Activated CD4-positive, alpha-beta T cell treated with anti-CD3 and anti-CD28 coated beads, Interleukin-2, amount 10 ng/mL, durations not matched to agents 24 days and 14 days (primary cell): ENCODE results near the gene FOXA2. TPM values are rescaled to one million over a fixed set of nuclear protein-coding genes. Genes with fewer than 3 reads are reported as not detected.

Experiments
- DNase-seq: peaks from one replicate; pipeline ENCODE4 v3.0.0; 2022
- H3K27ac Mint-ChIP-seq: one replicate; pipeline ENCODE4 v1.8.0; 2022; ENCODE audit warnings: mild to moderate bottlenecking, mixed read lengths
- H3K27me3 Mint-ChIP-seq: one replicate; pipeline ENCODE4 v1.8.0; 2022; ENCODE audit warnings: mixed read lengths
- H3K36me3 Mint-ChIP-seq: one replicate; pipeline ENCODE4 v1.8.0; 2022; ENCODE audit warnings: low read depth, mild to moderate bottlenecking, mixed read lengths
- H3K4me1 Mint-ChIP-seq: one replicate; pipeline ENCODE4 v1.8.0; 2021; ENCODE audit warnings: mixed read lengths
- H3K4me3 Mint-ChIP-seq: one replicate; pipeline ENCODE4 v1.8.0; 2022; ENCODE audit warnings: mild to moderate bottlenecking, moderate library complexity, mixed read lengths
- H3K9me3 Mint-ChIP-seq: one replicate; pipeline ENCODE4 v1.8.0; 2021; ENCODE audit warnings: mixed read lengths
- intact Hi-C: fragments of 100-400 bp; cut with micrococcal nuclease; formaldehyde crosslinking; loops from one replicate; pipeline ENCODE4 v1.15.1; 2023
- total RNA-seq: library from RNA; stranded (reverse); gene quantifications from 2 replicates; pipeline ENCODE4 v1.2.3, GENCODE V29; 2022

FOXA2 gene
- total RNA-seq, 1 donor from 2014 or later = not detected

- Mint-ChIP-seq H3K4me1 (no peaks in the 10 kb centered on the region), H3K4me3 (no peak overlapping the region), H3K36me3 (peaks cover 3% of the 10 kb centered on the region), H3K9me3 (peaks cover 12% of the 10 kb centered on the region), H3K27ac (no peak overlapping the region), H3K27me3 (peaks cover 73% of the 10 kb centered on the region)
- DNase-seq = no peak
- intact Hi-C loops = loop anchor here (5.0 kb wide), 2 partner anchors 878 to 1063 kb away; no protein-coding TSS in a partner anchor
Observed at GRCh38 chr20:22579711-22580697, 4.4 kb downstream of the FOXA2 start.

- H3K27me3 Mint-ChIP-seq = peaks cover 77% of the 10 kb centered on the region
- H3K4me1 Mint-ChIP-seq = no peaks in the 10 kb centered on the region
- H3K36me3 Mint-ChIP-seq = peaks cover 3% of the 10 kb centered on the region
- H3K9me3 Mint-ChIP-seq = peaks cover 12% of the 10 kb centered on the region
- no peak for DNase-seq
- H3K4me3 Mint-ChIP-seq = no peak overlapping the region
- intact Hi-C loops = no loop called here
- no peak overlapping the region for H3K27ac Mint-ChIP-seq
Observed at GRCh38 chr20:22579119-22579427, 5.3 kb downstream of the FOXA2 start.

DNA sequence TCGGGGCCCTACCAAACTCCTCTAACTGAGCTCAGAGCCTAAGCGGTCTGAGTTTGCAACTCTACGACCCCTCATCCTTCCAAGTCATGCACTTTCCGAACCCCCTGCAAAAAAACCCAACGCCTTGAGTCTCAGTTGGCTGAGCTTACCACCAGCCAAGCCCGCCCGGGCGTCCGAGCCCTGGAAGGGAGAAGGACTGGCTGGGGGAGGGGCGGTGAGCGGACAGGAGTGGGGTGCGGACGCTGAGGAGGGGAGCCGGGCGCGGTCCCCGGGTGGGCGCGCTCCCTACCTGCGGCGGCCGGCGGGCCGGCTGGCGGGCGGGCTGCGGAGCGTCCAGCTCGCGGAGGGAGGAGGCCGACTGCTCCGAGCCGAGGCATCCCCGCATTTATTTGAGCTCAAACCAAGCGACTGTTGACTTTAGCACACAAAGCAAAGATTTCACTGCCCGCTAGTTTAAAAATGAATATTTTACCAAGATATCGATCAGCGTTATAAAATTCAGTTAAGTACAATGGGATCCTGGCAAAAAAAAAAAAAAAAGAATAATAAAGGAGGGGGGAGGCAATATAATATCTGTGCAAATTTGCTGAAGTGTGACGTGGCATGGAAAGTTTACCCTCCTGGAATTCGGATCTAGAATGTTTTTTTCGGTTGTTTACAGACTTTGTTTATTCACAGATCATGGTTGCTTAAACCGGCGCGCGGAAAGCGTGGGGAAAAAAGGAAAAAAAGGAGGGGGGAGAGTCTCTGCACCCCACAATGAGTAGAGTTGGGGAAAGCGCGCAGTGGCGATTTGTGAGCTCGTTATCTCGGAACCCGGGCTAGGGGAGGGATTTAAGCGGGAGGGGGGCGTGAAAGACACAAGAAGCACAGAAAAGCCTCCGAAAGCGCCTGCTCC, 5.9 kb downstream of the FOXA2 start:
- Mint-ChIP-seq H3K9me3 (peaks cover 12% of the 10 kb centered on the region), H3K27me3 (peaks cover 77% of the 10 kb centered on the region), H3K27ac (no peak overlapping the region), H3K4me1 (no peaks in the 10 kb centered on the region), H3K36me3 (peaks cover 3% of the 10 kb centered on the region), H3K4me3 (no peak overlapping the region)
- DNase-seq = no peak
- intact Hi-C loops = no loop called here

DNA sequence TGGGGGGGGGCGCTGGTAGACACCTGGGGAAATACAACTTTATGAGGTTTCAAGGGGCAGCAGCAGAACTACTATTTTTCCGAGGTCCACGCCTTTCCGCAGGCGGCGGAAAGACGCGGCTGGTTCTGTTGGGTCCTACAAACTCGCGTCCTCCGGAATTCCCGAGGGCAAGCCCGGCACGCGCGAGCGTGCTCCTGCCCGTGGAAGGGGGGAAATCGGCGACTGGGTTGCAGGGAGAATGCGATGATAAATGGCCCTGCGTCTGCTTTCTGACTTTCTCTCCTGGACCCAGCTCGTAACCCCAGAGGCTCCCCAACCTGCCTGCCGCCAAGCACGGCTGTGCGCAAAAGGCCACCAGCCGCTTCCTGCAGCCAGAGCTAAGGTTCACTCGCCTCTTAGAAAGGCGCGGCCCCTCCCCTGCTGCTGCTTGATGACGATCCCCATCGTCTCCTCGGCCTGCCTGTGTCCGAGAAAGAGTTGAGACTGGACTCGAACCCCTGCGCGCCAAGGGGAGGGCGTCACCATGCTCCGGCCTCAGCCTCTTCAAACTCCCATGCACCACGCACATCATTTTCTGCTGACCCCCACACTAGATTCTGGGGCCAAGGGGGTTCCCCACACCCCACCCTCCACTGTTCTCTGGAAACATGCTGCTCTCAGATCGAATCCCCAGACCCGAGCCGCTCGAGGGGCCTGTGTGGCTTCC, 6.7 kb downstream of the FOXA2 start:
- H3K9me3 Mint-ChIP-seq = peaks cover 12% of the 10 kb centered on the region
- intact Hi-C loops = no loop called here
- no peak overlapping the region for H3K4me3 Mint-ChIP-seq
- DNase-seq = no peak
- peaks cover 83% of the 10 kb centered on the region for H3K27me3 Mint-ChIP-seq
- peaks cover 3% of the 10 kb centered on the region for H3K36me3 Mint-ChIP-seq
- no peaks in the 10 kb centered on the region for H3K4me1 Mint-ChIP-seq
- H3K27ac Mint-ChIP-seq = no peak overlapping the region

GRCh38 chr20:22576733-22577514, 7.4 kb downstream of the FOXA2 start:
- no peak overlapping the region for H3K4me3 Mint-ChIP-seq
- H3K4me1 Mint-ChIP-seq = no peaks in the 10 kb centered on the region
- H3K27me3 Mint-ChIP-seq = peaks cover 84% of the 10 kb centered on the region
- H3K27ac Mint-ChIP-seq = no peak overlapping the region
- peaks cover 3% of the 10 kb centered on the region for H3K36me3 Mint-ChIP-seq
- peaks cover 12% of the 10 kb centered on the region for H3K9me3 Mint-ChIP-seq
- intact Hi-C loops = no loop called here
- no peak for DNase-seq

GRCh38 chr20:22576273-22576672, 8.1 kb downstream of the FOXA2 start:
- Mint-ChIP-seq H3K27me3 (peaks cover 84% of the 10 kb centered on the region), H3K4me1 (no peaks in the 10 kb centered on the region), H3K27ac (no peak overlapping the region), H3K36me3 (peaks cover 3% of the 10 kb centered on the region), H3K9me3 (peaks cover 12% of the 10 kb centered on the region), H3K4me3 (no peak overlapping the region)
- DNase-seq = no peak
- intact Hi-C loops = no loop called here

GRCh38 chr20:22575737-22576136, 8.6 kb downstream of the FOXA2 start:
- Mint-ChIP-seq H3K36me3 (peaks cover 3% of the 10 kb centered on the region), H3K9me3 (peaks cover 12% of the 10 kb centered on the region), H3K4me1 (no peaks in the 10 kb centered on the region), H3K4me3 (no peak overlapping the region), H3K27me3 (peaks cover 84% of the 10 kb centered on the region), H3K27ac (no peak overlapping the region)
- intact Hi-C loops = no loop called here
- DNase-seq = no peak

GRCh38 chr20:22575087-22575721, 9.2 kb downstream of the FOXA2 start:
- Mint-ChIP-seq H3K4me1 (no peaks in the 10 kb centered on the region), H3K9me3 (peaks cover 12% of the 10 kb centered on the region), H3K36me3 (peaks cover 3% of the 10 kb centered on the region), H3K4me3 (no peak overlapping the region), H3K27me3 (peaks cover 81% of the 10 kb centered on the region), H3K27ac (no peak overlapping the region)
- intact Hi-C loops = no loop called here
- DNase-seq = no peak

- Mint-ChIP-seq H3K27ac (no peak overlapping the region), H3K36me3 (peaks cover 3% of the 10 kb centered on the region), H3K27me3 (peaks cover 78% of the 10 kb centered on the region), H3K9me3 (peaks cover 12% of the 10 kb centered on the region), H3K4me3 (no peak overlapping the region), H3K4me1 (no peaks in the 10 kb centered on the region)
- no peak for DNase-seq
- intact Hi-C loops = no loop called here
Observed at GRCh38 chr20:22574545-22575086, 9.8 kb downstream of the FOXA2 start.

DNA sequence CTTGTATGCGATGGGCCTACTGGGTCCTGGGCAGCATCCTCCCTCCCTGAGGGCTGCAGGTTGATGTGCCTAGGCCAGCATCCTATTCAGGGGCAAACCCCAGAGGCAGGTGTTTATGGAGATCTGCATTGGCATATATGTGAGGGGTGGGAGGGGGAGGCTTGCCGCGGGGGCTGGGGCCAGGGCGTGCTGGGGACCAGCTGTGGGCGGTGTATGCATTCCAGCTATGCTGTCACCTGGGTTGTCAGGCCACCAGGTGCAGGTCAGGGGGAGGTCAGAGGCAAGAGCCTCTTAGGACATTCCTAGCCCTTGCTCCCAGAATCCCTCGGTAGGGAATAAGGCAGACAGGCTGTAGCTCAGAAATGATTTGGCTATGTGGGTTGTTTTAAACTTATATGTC, 11.9 kb downstream of the FOXA2 start:
- Mint-ChIP-seq H3K36me3 (no peaks in the 10 kb centered on the region), H3K4me1 (no peaks in the 10 kb centered on the region), H3K9me3 (peaks cover 9% of the 10 kb centered on the region), H3K4me3 (no peak overlapping the region), H3K27ac (no peak overlapping the region), H3K27me3 (peaks cover 78% of the 10 kb centered on the region)
- DNase-seq = no peak
- intact Hi-C loops = no loop called here

DNA sequence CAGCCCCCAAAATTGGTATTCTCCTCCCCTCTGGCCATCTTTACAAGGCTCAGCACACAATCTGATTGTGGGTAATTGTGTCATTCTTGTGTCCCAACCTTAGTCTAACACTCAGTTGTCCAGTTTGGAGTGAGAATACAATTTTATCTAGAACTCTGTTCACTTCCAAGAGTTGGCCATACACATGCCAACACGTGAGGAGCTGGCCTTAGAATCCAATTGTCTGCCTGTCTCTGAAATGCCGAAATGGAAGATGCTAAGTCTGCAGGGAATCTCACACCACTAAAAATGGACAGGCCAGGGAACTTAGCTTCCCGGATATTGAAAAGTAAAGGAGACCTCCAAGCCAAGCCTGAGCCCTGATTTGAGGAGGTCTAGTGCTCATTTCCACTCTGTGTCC, 12.3 kb downstream of the FOXA2 start:
- Mint-ChIP-seq H3K36me3 (no peaks in the 10 kb centered on the region), H3K27ac (no peak overlapping the region), H3K27me3 (peaks cover 79% of the 10 kb centered on the region), H3K4me1 (no peaks in the 10 kb centered on the region), H3K9me3 (peaks cover 9% of the 10 kb centered on the region), H3K4me3 (no peak overlapping the region)
- DNase-seq = no peak
- intact Hi-C loops = no loop called here

- Mint-ChIP-seq H3K4me1 (no peaks in the 10 kb centered on the region), H3K27me3 (peaks cover 71% of the 10 kb centered on the region), H3K4me3 (no peak overlapping the region), H3K9me3 (peaks cover 6% of the 10 kb centered on the region), H3K27ac (no peak overlapping the region), H3K36me3 (no peaks in the 10 kb centered on the region)
- intact Hi-C loops = loop anchor here (5.0 to 10.0 kb wide), 2 partner anchors 867 to 1175 kb away; partner anchors contain the start of gene NKX2-4
- no peak for DNase-seq
Observed at GRCh38 chr20:22569353-22569752, 15.0 kb downstream of the FOXA2 start.
